Measurements from ENCODE around the gene EYS.

Gene EYS

GRCh38 chr6:64590965-64591675, 1115.9 kb downstream of the EYS start:
- no peak for DNase-seq (ENCODE audit: low read depth)

GRCh38 chr6:64589961-64590360, 1117.1 kb downstream of the EYS start:
- no peak for DNase-seq (ENCODE audit: low read depth)

- DNase-seq (ENCODE audit: low read depth), result peak; percentile 58
Observed at GRCh38 chr6:64580346-64580745, 1126.7 kb downstream of the EYS start.

GRCh38 chr6:64553249-64553786, 1153.7 kb downstream of the EYS start:
- no peak for DNase-seq (ENCODE audit: low read depth)

GRCh38 chr6:64547594-64548268, 1159.3 kb downstream of the EYS start:
- no peak for DNase-seq (ENCODE audit: low read depth)

GRCh38 chr6:64539917-64540316, 1167.1 kb downstream of the EYS start:
- no peak for DNase-seq (ENCODE audit: low read depth)

GRCh38 chr6:64538722-64539121, 1168.3 kb downstream of the EYS start:
- no peak for DNase-seq (ENCODE audit: low read depth)

GRCh38 chr6:64527899-64528298, 1179.1 kb downstream of the EYS start:
- no peak for DNase-seq (ENCODE audit: low read depth)

- DNase-seq (ENCODE audit: low read depth), result no peak
Observed at GRCh38 chr6:64522859-64523258, 1184.2 kb downstream of the EYS start.

GRCh38 chr6:64520050-64520449, 1187.0 kb downstream of the EYS start:
- peak; percentile 87 for DNase-seq (ENCODE audit: low read depth)

GRCh38 chr6:64516393-64516792, 1190.6 kb downstream of the EYS start:
- DNase-seq (ENCODE audit: low read depth), result no peak

GRCh38 chr6:64507661-64508060, 1199.4 kb downstream of the EYS start:
- no peak for DNase-seq (ENCODE audit: low read depth)

- no peak for DNase-seq (ENCODE audit: low read depth)
Observed at GRCh38 chr6:64505312-64505711, 1201.7 kb downstream of the EYS start.

- no peak for DNase-seq (ENCODE audit: low read depth)
Observed at GRCh38 chr6:64504503-64504902, 1202.5 kb downstream of the EYS start.

- DNase-seq (ENCODE audit: low read depth), result no peak
Observed at GRCh38 chr6:64502801-64503200, 1204.2 kb downstream of the EYS start.

- no peak for DNase-seq (ENCODE audit: low read depth)
Observed at GRCh38 chr6:64497634-64498033, 1209.4 kb downstream of the EYS start.

- no peak for DNase-seq (ENCODE audit: low read depth)
Observed at GRCh38 chr6:64489763-64490162, 1217.3 kb downstream of the EYS start.

GRCh38 chr6:64486578-64487351, 1220.3 kb downstream of the EYS start:
- DNase-seq (ENCODE audit: low read depth), result no peak

- no peak for DNase-seq (ENCODE audit: low read depth)
Observed at GRCh38 chr6:64483956-64484499, 1223.0 kb downstream of the EYS start.

- DNase-seq (ENCODE audit: low read depth), result no peak
Observed at GRCh38 chr6:64482631-64483030, 1224.4 kb downstream of the EYS start.

GRCh38 chr6:64479134-64479533, 1227.9 kb downstream of the EYS start:
- DNase-seq (ENCODE audit: low read depth), result no peak

GRCh38 chr6:64477391-64477790, 1229.6 kb downstream of the EYS start:
- DNase-seq (ENCODE audit: low read depth), result peak; percentile 5
